HG03469 (cell line): Measurements from ENCODE around the gene TNKS1BP1.

ENCODE experiments used
- ATAC-seq: cut with Tn5 transposase; IDR thresholded peaks from one replicate; pipeline ENCODE4 v1.9.1; 2021; ENCODE audit warnings: mild to moderate bottlenecking, moderate library complexity, moderate number of reproducible peaks; ENCODE audit not compliant: unreplicated experiment

TNKS1BP1 gene

GRCh38 chr11:57262157-57262556, 62.6 kb downstream of the TNKS1BP1 start:
- ATAC-seq, result no peak

DNA sequence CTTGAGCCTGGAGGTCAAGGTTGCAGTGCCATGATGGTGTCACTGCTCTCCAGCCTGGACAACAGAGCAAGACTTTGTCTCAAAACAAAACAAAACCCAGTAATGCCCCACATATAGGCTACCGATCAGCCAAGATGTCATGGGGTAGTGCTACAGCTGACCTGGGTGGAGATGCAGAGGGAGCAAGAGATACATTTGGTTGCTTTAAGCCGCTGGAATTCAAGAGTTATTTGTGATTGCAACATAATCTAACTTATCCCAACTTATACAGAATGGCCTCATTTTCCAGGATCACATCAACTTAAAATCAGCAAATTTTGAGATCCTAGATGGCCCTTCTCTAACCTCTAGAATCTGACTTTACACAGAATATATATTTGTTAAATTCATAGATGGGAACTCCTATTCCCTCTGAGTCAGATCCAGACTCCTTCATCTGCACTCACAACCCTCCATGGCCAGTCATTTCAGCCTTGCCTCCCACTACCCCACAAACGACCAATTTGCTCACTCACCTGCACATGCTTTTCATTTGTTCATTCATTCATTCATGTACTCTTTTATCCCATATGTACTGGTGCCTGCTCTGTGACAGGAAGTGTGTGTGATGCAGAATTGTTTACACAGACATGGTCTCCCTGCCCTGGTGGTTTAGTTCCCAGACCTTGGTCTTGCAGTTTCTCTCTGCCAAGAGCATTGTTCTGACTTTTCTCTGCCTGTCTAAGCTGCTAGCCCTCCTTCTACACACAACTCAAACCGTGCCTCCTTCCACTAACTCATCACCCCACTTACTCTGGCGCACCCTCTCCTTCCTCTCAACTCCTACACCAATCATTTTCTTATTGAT, 63.6 kb downstream of the TNKS1BP1 start:
- ATAC-seq, result no peak

- ATAC-seq, result no peak
Observed at GRCh38 chr11:57256119-57256518, 68.6 kb downstream of the TNKS1BP1 start.

DNA sequence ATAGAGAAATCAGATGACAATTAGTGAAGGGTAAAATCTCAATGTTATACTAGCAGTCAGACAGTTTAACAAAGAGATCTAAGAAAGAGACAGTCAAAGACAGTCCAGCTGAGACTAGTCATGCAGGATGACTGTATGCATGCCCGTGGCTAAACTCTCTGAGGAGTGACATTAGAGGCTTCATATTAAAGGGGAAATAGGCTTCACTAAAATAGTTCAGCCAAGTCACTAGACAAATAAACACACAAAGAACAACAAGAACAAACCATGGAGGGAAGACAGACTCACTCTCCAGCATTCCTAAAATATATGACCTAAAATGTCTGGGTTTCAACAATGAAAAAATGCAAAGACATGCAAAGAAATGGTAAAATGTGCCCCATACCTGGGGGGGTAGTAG, 69.1 kb downstream of the TNKS1BP1 start:
- ATAC-seq, result no peak

DNA sequence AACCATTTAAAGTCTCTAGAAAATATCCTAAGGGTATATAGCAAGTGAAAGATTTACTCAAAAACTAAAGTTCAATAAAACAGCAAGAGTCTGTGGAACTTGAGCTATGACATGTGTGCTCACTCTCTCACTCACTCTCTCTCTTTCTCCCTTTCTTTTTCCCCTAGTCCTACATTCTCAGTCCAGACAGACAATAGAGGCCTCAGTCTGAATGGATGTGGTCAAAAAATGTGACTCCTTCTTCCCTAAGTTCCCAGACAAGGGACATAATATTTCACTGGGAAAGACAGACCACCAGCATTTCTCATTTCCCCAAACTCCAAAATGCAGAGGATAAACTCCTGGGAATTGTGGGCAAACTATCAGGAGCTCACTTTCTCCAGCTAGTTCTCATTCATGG, 70.1 kb downstream of the TNKS1BP1 start:
- no peak for ATAC-seq

- ATAC-seq, result no peak
Observed at GRCh38 chr11:57251491-57252104, 73.2 kb downstream of the TNKS1BP1 start.

GRCh38 chr11:57251037-57251436, 73.7 kb downstream of the TNKS1BP1 start:
- no peak for ATAC-seq
